Liver (tissue), 3 donors: ENCODE measurements around the gene MYO16.

Experiments used
- ATF3 ChIP-seq: IDR thresholded peaks from 2 replicates; pipeline ENCODE4 v1.6.1; 2016; ENCODE audit warnings: antibody characterized with exemption
- CTCF ChIP-seq: fragments of 150-350 bp; IDR thresholded peaks from 2 replicates; pipeline ENCODE4 v1.5.1; 2017; ENCODE audit warnings: improper control_type of control experiment, low read depth, low read length; ENCODE audit not compliant: missing input control
- RAD21 ChIP-seq, 2 donors: IDR thresholded peaks; 2 replicates each; pipeline ENCODE4 v1.6.1; 2016; ENCODE audit warnings: antibody characterized with exemption in 2 of 2, mild to moderate bottlenecking in 2 of 2
- RXRA ChIP-seq, 2 donors: IDR thresholded peaks; 2 replicates each; pipeline ENCODE4 v1.6.1; 2017 to 2018; ENCODE audit warnings: antibody characterized with exemption in 2 of 2, mild to moderate bottlenecking in 1 of 2
- SP1 ChIP-seq: IDR thresholded peaks from 2 replicates; pipeline ENCODE4 v1.6.1; 2018; ENCODE audit warnings: antibody characterized with exemption, mild to moderate bottlenecking
- TF ChIP-seq, protein P1 (sequence below): IDR thresholded peaks from 2 replicates; pipeline ENCODE4 v1.6.1; 2016; ENCODE audit warnings: antibody characterized with exemption, mild to moderate bottlenecking
- donor health status: healthy.
- donor health status: healthy.

DNA sequence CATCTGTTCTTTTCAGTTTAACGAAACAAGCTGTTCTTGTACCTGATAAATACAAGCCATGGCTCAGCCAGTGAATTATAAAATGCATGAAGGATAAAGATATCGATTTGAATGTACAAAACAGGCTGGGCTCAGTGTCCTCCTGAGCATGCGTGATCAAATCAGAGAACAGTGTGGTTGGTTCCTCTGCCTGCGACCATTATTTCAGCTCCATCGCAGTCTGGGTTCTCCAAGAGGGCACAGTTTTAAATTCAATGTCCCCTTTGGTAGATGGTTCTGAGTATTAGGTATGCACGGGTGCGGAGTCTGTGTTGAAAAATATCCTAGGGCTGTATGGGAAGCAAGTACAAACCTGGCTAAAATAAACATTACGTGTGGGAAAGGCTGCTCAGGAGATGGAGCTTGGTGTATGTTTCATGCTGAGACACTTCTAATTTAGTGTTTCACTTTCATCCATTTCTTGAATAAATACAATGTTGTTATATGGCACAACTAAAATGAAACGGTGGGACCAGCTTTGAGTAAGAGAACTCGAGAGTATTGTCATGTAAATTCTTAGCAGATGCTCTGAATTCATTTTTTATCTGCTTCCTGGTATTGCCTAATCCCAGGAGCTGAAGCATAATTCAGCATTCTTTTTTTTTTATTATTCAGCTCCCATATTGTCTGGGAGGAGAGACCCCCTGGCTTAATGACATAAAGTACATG lies 458.7 kb downstream of the MYO16 start:
- TF ChIP-seq CTCF: no peak
- TF ChIP-seq, protein P1, sequence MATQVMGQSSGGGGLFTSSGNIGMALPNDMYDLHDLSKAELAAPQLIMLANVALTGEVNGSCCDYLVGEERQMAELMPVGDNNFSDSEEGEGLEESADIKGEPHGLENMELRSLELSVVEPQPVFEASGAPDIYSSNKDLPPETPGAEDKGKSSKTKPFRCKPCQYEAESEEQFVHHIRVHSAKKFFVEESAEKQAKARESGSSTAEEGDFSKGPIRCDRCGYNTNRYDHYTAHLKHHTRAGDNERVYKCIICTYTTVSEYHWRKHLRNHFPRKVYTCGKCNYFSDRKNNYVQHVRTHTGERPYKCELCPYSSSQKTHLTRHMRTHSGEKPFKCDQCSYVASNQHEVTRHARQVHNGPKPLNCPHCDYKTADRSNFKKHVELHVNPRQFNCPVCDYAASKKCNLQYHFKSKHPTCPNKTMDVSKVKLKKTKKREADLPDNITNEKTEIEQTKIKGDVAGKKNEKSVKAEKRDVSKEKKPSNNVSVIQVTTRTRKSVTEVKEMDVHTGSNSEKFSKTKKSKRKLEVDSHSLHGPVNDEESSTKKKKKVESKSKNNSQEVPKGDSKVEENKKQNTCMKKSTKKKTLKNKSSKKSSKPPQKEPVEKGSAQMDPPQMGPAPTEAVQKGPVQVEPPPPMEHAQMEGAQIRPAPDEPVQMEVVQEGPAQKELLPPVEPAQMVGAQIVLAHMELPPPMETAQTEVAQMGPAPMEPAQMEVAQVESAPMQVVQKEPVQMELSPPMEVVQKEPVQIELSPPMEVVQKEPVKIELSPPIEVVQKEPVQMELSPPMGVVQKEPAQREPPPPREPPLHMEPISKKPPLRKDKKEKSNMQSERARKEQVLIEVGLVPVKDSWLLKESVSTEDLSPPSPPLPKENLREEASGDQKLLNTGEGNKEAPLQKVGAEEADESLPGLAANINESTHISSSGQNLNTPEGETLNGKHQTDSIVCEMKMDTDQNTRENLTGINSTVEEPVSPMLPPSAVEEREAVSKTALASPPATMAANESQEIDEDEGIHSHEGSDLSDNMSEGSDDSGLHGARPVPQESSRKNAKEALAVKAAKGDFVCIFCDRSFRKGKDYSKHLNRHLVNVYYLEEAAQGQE: no peak
- TF ChIP-seq SP1: no peak
- TF ChIP-seq RAD21 (IDR thresholded peaks at IDR 0.05): no peak
- TF ChIP-seq RXRA (IDR thresholded peaks at IDR 0.05): no peak
- no peak for TF ChIP-seq ATF3
